Measurements from ENCODE around the gene KSR2. TPM values are rescaled to one million over a fixed set of nuclear protein-coding genes. Genes with fewer than 3 reads are reported as not detected.
A peak's percentile ranks its signal among the peaks of the same experiment; 100 is the strongest.

Gene KSR2
- polyA plus RNA-seq, 4 donors, result 0.75 to 1.0 (median 0.93) TPM

DNA sequence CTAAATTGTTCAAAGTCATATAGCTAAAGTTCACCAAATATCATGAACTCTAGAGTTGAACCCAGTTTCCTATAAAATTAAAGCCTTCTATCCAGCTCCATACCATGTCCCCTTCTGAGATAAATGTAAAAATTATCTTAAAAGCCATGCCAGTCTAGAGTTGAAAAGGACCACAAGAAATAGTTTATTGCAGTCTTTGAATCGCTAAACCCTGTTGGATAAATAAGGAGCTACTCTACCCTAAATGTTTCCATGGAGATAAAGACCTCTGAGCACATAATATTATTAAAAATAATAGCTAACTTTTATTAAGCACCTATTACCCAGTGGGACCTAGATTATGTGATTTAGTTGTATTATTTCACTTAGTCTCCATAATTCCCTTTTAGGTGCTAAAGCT lies 379.8 kb downstream of the KSR2 start:
- DNase-seq (ENCODE audit: low read depth in 4 of 4, low spot score in 3 of 4), result no peak

- peak in 1 of 4 donors; percentile 20 for DNase-seq (ENCODE audit: low read depth in 4 of 4, low spot score in 3 of 4)
These were observed 381.0 kb downstream of the KSR2 start for GRCh38 chr12:117587631-117588287.

- no peak for DNase-seq (ENCODE audit: low read depth in 4 of 4, low spot score in 3 of 4)
These were observed 385.0 kb downstream of the KSR2 start for GRCh38 chr12:117583677-117584225.

GRCh38 chr12:117583092-117583491 lies 385.7 kb downstream of the KSR2 start:
- DNase-seq (ENCODE audit: low read depth in 4 of 4, low spot score in 3 of 4), result no peak

DNA sequence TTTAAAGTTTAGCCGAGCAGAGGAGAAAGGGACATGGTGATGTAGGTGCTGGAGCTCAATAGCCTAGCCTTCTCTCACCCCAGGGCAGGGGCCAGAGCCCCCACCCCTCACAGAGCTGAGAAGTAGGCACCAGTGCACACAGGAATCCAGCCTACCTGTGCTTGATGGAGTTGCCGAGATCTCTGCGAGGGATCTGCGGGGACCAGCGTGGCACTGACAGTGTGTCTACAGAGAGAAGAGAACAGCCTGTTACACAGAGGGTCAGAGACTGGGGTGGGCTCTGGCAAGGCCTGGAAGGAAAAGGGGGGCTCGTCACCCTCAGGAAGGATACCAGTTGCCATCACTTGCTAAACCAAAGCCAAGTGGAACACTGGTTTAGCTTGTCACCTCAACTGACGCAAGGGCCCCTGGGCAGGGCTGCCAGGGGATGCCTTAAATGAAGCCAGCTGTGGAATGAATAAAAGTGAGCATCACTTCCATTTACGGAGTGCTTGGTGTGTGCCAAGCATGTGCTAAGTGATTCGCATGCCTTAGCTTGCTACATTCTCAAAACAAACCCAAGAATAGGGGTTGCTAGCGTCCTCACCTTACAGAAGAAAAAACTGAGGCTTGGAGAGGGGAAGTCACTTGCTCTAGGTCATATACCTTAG lies 386.5 kb downstream of the KSR2 start:
- DNase-seq (ENCODE audit: low read depth in 4 of 4, low spot score in 3 of 4), result no peak

DNA sequence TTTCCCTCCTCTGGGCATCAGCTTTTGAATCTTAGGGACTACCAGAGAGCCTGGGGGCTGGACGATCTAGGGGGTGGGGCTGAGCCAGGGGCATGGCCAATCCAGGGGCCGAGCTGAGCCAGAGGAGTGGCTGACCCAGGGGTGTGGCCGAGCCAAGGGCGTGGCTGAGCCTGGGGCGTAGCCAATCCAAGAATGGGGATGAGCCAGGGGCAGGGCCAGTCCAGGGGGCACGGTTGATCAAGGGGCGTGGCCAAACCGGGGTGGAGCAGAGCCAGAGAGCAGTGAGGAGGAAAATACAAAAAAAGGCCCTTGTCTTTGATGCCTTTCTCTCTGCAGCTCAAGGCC lies 388.1 kb downstream of the KSR2 start:
- no peak for DNase-seq (ENCODE audit: low read depth in 4 of 4, low spot score in 3 of 4)

GRCh38 chr12:117580015-117580717 lies 388.6 kb downstream of the KSR2 start:
- DNase-seq (ENCODE audit: low read depth in 4 of 4, low spot score in 3 of 4), result no peak

GRCh38 chr12:117577122-117577657 lies 391.6 kb downstream of the KSR2 start:
- no peak for DNase-seq (ENCODE audit: low read depth in 4 of 4, low spot score in 3 of 4)

GRCh38 chr12:117576053-117576452 lies 392.7 kb downstream of the KSR2 start:
- DNase-seq (ENCODE audit: low read depth in 4 of 4, low spot score in 3 of 4), result no peak

DNA sequence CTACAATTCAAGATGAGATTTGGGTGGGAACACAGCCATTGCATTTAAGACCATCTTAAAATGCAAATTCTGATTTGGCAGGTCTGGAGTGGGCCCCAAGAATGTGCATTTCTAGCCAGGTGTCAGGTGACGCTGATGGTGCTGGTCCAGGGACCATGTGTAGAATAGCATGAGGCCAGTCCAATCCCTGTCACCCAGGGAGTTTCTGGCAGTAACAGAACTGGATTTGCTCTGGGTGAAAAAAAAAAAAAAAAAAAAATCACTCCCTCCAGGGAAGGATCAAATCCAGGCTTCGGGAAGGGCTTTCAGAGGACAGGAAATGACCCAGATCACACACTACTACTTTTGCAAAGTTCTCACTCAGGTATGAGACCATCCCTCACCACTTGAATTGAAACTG lies 394.1 kb downstream of the KSR2 start:
- no peak for DNase-seq (ENCODE audit: low read depth in 4 of 4, low spot score in 3 of 4)

GRCh38 chr12:117572755-117573154 lies 396.0 kb downstream of the KSR2 start:
- no peak for DNase-seq (ENCODE audit: low read depth in 4 of 4, low spot score in 3 of 4)

DNA sequence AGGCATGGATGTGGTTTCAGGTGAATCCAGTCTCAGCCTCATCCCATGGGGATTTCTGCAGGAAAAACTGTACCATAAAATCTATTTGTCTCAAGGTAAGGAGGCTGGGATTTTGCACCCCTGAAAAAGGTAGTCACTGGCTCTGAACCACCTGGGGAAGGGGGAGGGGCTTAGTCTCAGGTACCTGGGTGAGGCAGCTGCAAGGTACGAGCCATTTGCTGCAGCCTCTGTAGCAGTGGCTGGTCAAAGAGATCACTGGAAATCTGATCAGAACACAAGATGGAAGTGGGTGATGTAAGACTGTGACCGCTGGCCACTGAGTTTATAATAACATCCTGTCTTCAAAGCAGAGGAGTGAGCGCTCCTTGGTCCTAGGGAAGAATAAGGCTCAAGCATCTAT lies 397.5 kb downstream of the KSR2 start:
- DNase-seq (ENCODE audit: low read depth in 4 of 4, low spot score in 3 of 4), result no peak

- no peak for DNase-seq (ENCODE audit: low read depth in 4 of 4, low spot score in 3 of 4)
These were observed 398.2 kb downstream of the KSR2 start for GRCh38 chr12:117570608-117571007.

GRCh38 chr12:117567644-117568216 lies 401.1 kb downstream of the KSR2 start:
- DNase-seq (ENCODE audit: low read depth in 4 of 4, low spot score in 3 of 4), result no peak

DNA sequence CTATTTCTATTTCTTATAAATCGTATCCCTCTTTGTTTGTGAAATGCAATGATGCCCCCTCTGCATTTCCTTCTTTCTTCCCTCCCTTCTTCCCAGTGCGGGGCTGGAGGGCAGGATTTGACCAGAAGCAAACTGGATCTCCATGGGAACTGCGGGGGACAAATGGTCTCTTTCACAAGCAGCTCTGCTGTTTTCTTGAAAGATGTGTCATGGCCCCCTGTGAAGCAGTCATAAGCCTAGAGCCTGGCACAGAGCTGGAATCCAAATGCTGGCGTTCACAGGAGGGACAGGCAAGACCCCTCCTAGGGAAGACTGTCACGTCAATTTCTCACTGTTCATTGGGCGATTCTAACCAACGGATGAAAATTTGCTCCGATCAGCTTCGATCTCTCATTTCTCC lies 403.9 kb downstream of the KSR2 start:
- no peak for DNase-seq (ENCODE audit: low read depth in 4 of 4, low spot score in 3 of 4)

- DNase-seq (ENCODE audit: low read depth in 4 of 4, low spot score in 3 of 4), result no peak
These were observed 405.1 kb downstream of the KSR2 start for GRCh38 chr12:117563706-117564105.

- no peak for DNase-seq (ENCODE audit: low read depth in 4 of 4, low spot score in 3 of 4)
These were observed 405.8 kb downstream of the KSR2 start for GRCh38 chr12:117563007-117563406.

DNA sequence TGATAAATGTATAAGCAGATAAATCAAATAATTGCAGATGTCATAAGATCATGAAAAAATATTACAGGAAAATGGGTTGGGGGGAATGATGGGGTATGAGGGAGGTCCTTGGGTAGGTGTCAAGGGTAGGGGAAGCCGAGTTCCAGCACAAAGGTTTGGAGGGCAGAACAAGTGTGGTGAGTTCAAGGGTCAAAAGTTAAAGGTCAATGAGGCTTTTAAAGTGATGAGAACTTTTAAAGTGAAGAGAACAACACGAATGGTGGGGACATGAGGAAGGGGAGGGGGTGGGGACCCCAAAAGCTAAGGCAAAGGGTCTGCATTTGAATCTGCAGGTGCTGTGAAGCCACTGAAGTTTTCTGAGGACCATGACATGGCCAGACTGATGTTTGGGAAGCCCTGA lies 406.8 kb downstream of the KSR2 start:
- DNase-seq (ENCODE audit: low read depth in 4 of 4, low spot score in 3 of 4), result no peak

- DNase-seq (ENCODE audit: low read depth in 4 of 4, low spot score in 3 of 4), result no peak
These were observed 408.8 kb downstream of the KSR2 start for GRCh38 chr12:117559978-117560377.

DNA sequence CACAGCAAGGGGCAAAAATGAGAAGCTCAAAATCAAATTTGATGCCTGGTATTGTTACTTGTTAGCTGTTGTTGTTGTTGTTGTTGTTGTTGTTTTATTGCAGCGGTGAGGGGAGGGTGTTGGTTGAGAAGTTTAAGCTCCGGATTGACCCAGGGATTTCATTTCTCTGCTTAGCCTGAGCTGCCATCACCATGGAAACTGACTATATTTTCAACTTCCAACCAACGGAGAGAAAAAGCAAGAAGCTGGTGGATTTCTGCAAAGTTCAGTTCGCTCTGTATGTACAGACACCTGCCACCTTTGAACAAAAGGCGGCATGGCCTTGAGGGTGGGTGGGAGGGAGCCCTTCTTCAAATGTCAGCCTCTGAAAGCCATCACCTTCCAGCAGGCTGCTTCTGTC lies 412.9 kb downstream of the KSR2 start:
- no peak for DNase-seq (ENCODE audit: low read depth in 4 of 4, low spot score in 3 of 4)

- DNase-seq (ENCODE audit: low read depth in 4 of 4, low spot score in 3 of 4), result no peak
These were observed 415.8 kb downstream of the KSR2 start for GRCh38 chr12:117552971-117553370.

All from right renal pelvis (tissue), 4 donors.